ENCODE measurements around the gene PHTF2. TPM values are rescaled to one million over a fixed set of nuclear protein-coding genes. Genes with fewer than 3 reads are reported as not detected.
A peak's percentile ranks its signal among the peaks of the same experiment; 100 is the strongest.

PHTF2 gene
- total RNA-seq, 1 experiment from 2014 or later: 95.4 TPM

GRCh38 chr7:77794000-77794399, 4.6 kb upstream of the PHTF2 start:
- DNase-seq (ENCODE audit: low spot score): no peak

- DNase-seq (ENCODE audit: low spot score): no peak
Measured at GRCh38 chr7:77796109-77796508, 2.5 kb upstream of the PHTF2 start.

DNA sequence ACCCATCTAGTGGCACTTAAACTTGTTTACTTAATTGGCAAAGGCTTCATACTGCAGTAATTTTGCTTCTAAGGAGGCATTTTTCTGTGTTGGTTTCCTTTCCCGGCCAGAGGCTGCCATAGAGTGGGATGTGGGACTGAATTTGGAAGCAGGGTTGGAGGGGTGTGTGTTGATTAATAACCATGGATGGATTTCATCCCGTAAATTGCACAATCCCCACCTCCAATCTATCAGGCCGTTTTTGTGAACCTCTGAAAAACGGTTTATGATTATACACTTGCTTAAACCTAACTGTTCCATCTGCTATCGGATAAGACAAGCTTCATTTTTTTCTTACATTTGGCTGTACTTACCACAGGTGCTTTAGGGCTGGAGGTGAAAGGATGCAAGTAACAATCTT, 1.6 kb upstream of the PHTF2 start:
- no peak for DNase-seq (ENCODE audit: low spot score)

DNA sequence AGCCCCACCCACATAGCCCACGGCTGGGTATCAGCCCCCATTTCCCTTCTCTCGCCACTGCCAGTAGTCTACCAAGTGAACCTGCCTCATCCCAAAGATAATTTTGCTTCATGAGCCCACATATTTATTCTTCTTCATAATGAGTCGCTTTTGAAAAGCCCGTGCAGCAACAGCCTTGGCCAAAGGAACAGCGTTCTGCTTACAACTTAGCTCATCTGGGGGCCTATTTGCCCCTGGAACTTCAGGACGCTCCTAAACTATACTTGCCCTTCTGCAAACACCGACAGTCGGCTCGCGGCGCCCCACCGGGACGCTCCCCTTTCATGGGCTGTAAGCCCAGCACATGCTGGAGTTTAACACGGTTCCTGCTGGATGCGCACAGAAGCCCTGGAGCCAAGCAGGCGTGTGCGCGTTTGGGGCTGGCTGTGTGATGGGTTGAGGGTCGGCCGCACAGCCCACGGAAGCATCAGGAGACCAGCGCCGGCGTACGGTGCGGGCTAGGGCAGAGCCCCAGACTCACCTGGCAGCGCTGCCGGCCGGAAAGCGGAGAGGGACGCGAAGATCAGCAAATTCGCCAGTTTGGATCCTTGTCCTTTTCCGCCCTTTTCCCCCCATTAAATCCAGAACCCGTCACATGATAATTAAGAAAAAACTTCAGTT, 709 bp upstream of the PHTF2 start:
- DNase-seq (ENCODE audit: low spot score): no peak

- DNase-seq (ENCODE audit: low spot score): peak; percentile 45
Measured at GRCh38 chr7:77799078-77799964, 748 bp downstream of the PHTF2 start.

DNA sequence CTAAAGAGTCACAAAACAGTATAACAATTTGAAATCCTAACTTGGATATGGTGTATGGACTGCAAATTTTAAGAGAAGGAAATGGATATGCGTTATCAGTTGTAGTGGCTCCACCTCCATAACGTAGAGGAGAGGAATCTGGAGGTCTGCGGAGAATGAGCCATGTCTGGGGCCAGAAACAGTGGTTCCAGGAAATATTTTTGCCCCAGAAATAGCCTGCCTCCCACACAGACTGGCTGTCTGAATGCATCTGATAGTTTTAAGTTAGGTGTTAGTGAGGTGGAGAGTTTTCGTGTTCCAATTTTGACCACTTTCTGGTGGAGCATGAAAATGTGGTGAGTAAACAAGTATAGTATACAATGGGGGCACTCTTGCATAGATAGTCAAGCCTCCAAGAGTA, 1.6 kb downstream of the PHTF2 start:
- no peak for DNase-seq (ENCODE audit: low spot score)

DNA sequence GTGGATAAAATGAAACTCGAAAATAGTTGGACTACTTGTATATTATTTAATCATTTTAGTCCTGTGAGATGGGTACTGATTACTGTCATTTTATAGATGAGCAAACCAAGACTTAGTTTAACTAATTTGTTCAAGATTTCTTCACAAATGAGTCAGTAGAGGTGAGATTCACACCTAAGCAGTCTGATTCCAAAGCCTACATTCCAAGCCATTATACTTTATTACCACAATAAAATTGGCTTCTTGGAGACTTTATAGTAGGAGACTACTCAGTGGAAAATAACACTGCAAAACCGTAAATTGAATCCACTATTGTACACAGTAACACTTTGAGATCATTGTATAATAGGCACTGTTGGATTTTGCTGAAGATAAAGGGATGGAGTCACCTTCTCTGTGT, 2.2 kb downstream of the PHTF2 start:
- no peak for DNase-seq (ENCODE audit: low spot score)

DNA sequence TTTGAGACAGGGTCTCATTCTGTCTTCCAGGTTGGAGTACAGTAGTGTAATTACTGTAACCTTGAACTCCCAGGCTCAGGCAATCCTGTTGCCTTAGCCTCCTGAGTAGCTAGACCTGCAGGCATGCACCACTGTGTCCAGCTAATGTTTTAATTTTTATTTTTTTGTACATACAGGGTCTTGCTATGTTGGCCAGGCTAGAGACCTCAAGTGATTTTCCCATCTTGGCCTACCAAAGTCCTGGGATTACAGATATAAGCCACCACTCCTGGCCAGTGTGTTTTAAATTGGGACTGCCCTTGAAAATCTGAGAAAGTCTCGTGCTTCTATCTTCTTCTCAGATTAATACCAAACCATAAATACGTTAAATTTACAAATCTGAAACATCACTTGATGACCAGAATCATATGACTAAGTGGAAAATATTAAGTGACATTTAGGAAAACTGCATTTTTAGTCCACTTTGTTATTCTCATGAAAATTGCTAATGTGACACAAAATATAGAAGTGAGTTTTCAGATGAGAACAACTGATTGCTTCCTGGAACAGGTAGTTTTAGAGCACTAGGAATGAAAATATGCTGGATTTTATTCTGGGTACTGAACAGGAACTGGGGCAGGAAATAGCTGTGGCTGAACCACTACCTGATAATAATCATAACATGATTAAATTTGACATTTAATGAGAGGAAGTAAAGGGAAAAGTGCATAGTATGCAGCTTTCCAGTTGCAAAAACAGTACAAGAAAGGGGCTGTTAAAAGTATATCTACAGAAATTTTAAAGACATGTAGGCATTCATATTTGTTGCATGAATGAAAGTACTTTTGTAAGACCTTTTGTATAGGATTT, 4.2 kb downstream of the PHTF2 start:
- DNase-seq (ENCODE audit: low spot score): no peak

GRCh38 chr7:77806425-77806824, 7.9 kb downstream of the PHTF2 start:
- DNase-seq (ENCODE audit: low spot score): no peak

- DNase-seq (ENCODE audit: low spot score): no peak
Measured at GRCh38 chr7:77808517-77808916, 9.9 kb downstream of the PHTF2 start.

DNA sequence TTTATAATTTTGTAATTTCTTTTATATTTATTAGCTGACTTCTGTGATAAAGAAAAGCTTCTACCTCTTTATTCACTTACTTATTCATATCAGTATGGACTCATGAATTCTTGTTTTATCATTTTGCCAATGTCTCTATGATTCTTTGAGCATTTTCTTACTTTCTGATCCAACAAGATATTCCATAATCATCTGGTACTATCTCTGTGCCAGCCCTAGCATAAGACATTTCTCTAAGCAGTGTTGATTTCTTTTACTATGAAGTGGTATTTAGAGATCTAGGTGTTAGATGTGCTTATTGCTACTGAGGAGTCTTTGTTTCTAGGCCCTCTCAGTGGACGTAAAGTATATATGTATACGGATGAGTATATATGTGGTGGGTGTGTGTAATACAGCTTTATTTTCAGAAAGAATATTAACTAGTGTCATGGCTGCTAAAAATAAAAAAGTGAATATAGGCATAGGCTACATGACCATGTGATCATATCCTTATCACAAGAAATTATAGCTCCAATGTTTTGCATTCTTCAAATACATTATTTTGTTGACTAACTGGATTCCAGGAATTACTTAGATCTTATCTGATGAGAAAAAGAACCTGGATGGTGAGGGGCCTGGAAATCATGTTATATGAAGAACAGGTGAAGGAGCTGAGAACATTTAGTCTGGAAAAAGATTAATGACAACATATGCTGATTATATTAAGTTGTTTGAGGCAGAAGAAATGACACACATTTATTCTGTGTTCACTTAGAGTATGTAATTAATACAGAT, 13.1 kb downstream of the PHTF2 start:
- DNase-seq (ENCODE audit: low spot score): peak; percentile 38

GRCh38 chr7:77812290-77812685, 13.7 kb downstream of the PHTF2 start:
- peak; percentile 65 for DNase-seq (ENCODE audit: low spot score)

GRCh38 chr7:77813180-77813579, 14.6 kb downstream of the PHTF2 start:
- DNase-seq (ENCODE audit: low spot score): no peak

DNA sequence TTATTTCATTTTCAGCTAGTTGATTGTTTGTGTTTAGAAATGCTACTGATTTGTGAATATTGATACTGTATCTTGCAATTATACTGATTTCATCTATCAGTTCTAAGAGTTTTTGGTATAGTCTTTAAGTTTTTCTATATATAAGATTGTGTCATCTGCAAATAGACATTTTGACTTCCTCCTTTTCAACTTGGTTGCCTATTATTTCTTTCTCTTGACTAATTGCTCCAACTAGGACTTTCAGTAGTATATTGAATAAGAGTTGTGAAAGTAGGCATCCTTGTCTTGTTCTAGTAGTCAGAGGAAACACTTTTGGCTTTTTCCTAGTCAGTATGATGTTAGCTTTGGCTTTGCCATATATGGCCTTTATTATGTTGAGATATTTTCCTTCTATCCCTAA, 20.4 kb downstream of the PHTF2 start:
- DNase-seq (ENCODE audit: low spot score): no peak

DNA sequence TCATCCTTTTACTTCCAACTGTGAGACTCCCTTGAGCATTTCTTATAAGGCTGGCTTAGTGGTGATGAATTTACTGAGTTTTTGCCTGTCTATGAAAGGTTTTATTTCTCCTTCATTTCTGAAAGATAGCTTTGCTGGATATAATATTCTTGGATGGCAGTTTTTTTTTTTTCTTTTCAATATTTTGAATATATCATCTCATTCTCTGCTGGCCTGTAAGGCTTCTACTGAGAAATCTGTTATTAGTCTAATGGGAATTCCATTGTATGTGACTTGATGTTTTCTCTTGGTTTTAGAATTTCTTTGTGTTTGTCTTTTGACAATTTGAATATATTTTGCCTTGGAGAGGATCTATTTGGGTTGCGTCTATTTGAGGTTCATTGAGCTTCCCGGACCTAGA, 22.4 kb downstream of the PHTF2 start:
- no peak for DNase-seq (ENCODE audit: low spot score)

DNA sequence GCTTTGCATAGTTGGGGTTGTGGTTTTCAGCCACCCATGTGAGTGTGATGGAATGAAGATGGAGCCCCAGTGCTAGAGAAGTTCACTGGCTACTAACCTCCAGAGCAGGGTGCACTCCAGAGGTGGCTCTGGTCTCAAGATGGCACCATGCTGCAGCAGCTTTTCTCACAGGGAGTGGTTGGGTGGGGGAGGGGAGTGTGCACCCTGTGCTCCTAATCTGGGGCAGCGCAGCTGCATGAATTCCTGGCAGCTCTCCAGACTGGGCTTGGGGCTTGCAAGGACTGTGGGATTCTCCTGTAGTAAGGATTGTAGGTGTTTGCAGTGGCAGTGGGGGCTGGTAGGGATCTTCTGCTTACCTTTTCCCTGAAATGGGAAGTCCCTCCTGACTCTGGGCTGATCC, 23.7 kb downstream of the PHTF2 start:
- DNase-seq (ENCODE audit: low spot score): no peak

GRCh38 chr7:77823787-77824186, 25.2 kb downstream of the PHTF2 start:
- no peak for DNase-seq (ENCODE audit: low spot score)

DNA sequence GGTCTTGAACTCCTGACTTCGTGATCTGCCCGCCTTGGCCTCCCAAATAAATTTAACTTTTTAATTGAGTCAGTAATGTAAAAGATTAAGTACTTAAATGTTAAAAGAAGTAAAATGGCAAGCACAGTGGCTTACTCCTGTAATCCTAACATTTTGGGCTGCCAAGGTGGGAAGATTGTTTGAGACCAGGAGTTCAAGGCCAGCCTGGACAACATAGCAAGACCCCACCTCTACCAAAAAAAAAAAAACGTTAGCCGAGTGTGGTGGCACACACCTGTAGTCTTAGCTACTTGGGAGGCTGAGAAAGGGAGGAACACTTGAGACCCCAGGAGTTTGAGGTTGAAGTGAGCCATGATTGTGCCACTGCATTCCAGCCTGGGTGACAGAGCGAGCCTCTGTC, 26.1 kb downstream of the PHTF2 start:
- DNase-seq (ENCODE audit: low spot score): no peak

DNA sequence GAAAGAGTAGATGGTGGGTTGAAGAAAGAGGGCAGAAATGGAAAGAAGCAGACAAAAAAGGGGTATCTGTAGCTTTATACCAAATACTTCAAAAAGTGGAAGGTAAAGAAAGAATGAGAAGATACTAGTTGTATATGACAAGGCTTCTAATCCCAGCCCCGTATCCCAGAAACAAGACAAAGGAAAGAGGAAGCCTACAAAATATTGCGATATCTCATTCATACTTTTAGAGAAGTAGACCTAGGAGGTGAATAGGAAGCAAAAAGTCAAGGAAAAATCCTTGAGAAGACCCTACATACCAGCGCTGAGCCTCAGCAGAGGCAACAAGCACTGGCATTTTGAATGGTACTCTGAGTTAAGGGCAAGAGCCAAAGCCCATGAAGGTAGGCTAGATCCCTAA, 26.6 kb downstream of the PHTF2 start:
- no peak for DNase-seq (ENCODE audit: low spot score)

DNA sequence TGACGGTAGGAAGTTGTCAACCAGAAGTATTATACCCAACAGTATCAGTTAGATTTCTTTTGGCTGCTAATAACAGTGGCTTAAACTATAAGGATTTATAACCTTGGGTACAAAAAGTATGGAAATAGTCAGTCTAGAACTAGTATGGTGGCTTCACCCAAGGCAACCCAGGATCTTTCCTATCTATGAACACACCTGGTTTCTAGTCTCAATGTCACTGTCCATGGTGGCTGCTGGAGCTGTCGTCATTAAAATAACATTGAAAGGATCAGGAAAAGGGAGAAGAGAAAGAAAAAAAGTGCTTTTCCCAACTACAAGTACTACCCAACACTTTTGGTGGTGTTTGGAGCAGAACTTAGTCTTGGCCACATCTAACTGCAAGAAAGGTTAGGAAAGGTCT, 27.7 kb downstream of the PHTF2 start:
- DNase-seq (ENCODE audit: low spot score): no peak

DNA sequence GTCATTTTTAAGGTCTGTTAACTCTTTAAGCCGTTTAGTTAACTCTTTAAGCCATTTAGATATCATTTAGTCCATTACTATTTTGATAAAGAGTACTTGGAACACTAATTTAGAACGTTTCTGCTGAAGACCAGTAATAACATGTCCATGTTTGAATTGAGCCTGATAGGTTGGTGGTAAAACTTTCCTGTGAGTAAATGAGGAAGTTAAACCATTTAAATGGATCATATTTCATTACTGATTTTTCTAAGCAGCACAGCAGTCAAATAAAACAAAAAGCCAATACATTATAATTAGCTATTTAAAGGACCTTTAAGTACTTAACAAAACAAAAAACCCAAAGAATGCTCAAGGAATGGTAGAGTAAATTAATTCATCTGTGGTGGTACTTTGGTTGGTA, 29.4 kb downstream of the PHTF2 start:
- DNase-seq (ENCODE audit: low spot score): no peak

Data from A172 (cell line).